IMR-90 (cell line): ENCODE data around the gene IRGQ.

ENCODE experiments used
- BHLHE40 ChIP-seq: fragments of 150-350 bp; IDR thresholded peaks from 2 replicates; pipeline ENCODE4 v1.6.1; 2016; ENCODE audit warnings: mild to moderate bottlenecking, low read depth, low read length
- MAFK ChIP-seq: IDR thresholded peaks from 2 replicates; pipeline ENCODE4 v1.6.1; 2012; ENCODE audit warnings: low read depth, low read length, improper control_type of control experiment
- NFE2L2 ChIP-seq: fragments of 150-350 bp; IDR thresholded peaks from 2 replicates; pipeline ENCODE4 v1.6.1; 2016; ENCODE audit warnings: low read depth, mild to moderate bottlenecking, low read length
- POLR2A ChIP-seq: IDR thresholded peaks from 2 replicates; pipeline ENCODE4 v1.6.1; 2012; ENCODE audit warnings: mild to moderate bottlenecking, low read depth, low read length
- RFX5 ChIP-seq: IDR thresholded peaks from 2 replicates; pipeline ENCODE4 v1.8.0; 2012; ENCODE audit warnings: low read depth, mild to moderate bottlenecking, low read length, moderate library complexity
- TF ChIP-seq, protein P1 (sequence below): conservative IDR thresholded peaks from 2 replicates; pipeline ENCODE4 v1.5.1; 2012; ENCODE audit warnings: mild to moderate bottlenecking, low read depth, low read length, improper control_type of control experiment
- TF ChIP-seq, protein P2 (sequence below): fragments of 150-350 bp; IDR thresholded peaks from 2 replicates; pipeline ENCODE4 v1.6.1; 2017; ENCODE audit warnings: mild to moderate bottlenecking, antibody characterized with exemption, low read length, low read depth

DNA sequence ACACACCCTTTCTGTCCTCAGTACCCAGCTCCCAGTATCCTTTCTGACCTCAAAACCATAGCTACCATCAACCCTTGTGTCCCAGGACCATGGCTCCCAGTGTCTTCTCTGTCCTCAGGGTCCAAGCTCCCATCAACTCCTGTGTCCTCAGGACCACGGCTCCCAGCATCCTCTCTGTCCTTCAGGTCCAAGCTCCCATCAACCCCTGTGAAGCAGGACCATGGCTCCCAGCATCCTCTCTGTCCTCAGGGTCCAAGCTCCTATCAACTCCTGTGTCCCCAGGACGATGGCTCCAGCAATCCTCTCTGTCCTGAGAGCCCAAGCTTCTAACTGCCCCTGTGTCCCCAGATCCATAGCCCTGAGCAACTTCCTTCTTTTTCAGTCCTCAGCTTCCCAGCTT, 45.4 kb upstream of the IRGQ start:
- TF ChIP-seq, protein P1, sequence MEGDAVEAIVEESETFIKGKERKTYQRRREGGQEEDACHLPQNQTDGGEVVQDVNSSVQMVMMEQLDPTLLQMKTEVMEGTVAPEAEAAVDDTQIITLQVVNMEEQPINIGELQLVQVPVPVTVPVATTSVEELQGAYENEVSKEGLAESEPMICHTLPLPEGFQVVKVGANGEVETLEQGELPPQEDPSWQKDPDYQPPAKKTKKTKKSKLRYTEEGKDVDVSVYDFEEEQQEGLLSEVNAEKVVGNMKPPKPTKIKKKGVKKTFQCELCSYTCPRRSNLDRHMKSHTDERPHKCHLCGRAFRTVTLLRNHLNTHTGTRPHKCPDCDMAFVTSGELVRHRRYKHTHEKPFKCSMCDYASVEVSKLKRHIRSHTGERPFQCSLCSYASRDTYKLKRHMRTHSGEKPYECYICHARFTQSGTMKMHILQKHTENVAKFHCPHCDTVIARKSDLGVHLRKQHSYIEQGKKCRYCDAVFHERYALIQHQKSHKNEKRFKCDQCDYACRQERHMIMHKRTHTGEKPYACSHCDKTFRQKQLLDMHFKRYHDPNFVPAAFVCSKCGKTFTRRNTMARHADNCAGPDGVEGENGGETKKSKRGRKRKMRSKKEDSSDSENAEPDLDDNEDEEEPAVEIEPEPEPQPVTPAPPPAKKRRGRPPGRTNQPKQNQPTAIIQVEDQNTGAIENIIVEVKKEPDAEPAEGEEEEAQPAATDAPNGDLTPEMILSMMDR: no peak
- TF ChIP-seq MAFK: no peak
- TF ChIP-seq POLR2A: no peak
- TF ChIP-seq, protein P2, sequence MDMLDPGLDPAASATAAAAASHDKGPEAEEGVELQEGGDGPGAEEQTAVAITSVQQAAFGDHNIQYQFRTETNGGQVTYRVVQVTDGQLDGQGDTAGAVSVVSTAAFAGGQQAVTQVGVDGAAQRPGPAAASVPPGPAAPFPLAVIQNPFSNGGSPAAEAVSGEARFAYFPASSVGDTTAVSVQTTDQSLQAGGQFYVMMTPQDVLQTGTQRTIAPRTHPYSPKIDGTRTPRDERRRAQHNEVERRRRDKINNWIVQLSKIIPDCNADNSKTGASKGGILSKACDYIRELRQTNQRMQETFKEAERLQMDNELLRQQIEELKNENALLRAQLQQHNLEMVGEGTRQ: no peak
- no peak for TF ChIP-seq NFE2L2
- TF ChIP-seq BHLHE40: no peak
- TF ChIP-seq RFX5: no peak
